HK-2 (cell line): ENCODE results near the gene SLC46A3.
"Not testable (repeated sequence)": the region's sequence is repeated elsewhere in the genome, so short reads cannot be mapped to it uniquely, and the experiment has no call there.

ENCODE experiments used
- DNase-seq: peaks from one replicate; pipeline ENCODE4 v3.0.0-alpha.2; 2018; ENCODE audit not compliant: unreplicated experiment

SLC46A3 gene

DNA sequence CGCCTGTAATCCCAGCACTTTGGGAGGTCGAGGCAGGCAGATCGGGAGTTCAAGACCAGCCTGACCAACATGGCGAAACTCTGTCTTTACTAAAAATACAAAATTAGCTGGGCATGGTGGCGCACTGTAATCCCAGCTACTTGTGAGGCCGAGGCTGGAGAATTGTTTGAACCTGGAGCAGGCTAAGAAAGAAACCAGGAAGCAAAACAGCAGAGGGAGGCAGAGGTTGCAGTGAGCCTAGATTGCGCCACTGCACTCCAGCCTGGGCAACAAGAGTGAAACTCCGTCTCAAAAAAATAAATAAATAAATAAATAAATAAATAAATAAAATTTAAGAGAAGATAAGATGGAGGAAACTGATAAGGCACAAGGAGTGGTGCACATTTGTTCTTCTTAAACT is 35.6 kb downstream of the SLC46A3 start:
- not testable (repeated sequence) for DNase-seq

DNA sequence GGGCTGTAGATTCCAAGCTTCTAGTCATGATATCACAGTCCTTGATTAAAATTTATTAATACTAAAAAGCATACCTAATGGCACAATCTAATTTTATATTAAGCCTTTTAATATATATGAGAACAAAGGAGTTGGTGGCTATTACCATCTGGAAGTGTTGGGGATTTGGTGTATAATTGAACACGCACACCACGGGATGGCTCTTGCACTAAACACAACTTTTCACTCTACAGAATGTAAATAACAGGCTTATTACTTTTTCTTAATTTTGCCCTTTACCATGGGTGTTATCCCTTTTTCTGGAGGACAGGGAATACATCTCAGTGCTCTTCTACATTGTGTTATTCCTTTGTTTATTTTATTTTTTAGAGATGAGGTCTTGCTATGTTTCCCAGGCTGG is 38.2 kb downstream of the SLC46A3 start:
- no peak for DNase-seq

DNA sequence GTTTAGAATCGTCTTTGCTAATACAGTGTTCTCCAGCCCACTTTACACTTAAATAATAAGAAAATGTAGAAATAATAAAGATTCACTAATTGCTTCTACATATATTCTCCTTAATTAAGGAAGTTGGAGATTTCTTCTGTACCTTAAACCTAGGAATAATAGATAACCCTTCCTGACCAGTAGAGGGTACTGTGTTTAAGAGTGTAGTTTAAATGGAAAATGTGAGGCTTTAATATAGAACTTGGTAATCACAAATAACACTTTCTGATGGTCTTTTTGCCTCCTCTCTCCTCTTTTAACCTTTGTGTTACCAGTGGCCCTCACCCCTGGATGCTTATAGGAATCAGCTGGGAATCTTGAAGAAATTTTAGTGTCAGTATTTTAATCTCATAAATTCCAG is 39.1 kb downstream of the SLC46A3 start:
- DNase-seq, result no peak

DNA sequence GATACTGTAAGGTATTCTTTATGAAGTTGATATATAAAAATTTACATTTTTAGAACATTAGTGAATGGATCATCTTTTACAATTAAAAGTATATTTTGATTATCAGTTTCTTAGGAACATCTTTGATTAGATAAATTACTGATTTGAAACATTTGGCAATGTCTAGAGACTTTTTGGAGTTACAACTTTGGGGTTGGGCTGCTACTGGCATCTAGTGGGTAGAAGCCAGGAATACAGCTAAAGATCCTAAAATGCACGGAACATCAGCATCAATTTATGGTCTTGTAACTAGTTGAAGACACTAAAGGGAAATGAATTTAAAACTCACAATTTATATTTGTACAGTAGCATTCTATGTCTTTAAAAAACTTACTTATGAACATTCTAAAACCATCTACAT is 40.0 kb downstream of the SLC46A3 start:
- DNase-seq, result no peak

DNA sequence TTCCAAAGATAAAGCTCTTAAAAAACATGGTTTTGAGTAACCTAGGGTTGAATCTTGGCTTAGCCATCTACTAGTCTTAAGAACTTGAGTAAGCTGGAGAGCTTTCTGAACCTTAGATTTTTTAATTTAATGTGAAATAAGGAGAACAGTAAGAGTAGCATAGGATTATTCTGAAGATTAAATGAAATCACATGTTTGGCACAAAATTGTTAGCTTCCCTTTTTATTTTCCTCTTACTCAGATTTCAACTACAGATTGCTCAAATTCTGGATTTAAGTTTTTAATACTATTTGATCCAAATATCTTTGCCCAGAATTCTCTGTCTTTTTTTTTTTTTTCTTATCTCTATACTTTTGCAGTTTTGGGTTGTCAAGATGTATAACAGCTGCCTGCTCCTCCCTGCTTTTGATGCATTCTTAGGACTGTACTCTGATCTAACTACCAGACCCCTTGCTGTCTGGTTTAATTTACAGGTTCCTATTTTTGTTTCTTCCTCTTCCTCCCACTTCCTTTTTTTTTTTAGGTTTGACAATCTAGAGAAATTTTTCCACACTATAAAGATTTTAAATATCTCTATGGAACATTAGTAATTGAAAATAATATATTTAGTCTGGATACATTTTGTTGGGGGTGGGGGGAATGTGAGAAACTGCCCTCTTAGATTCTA is 47.5 kb downstream of the SLC46A3 start:
- no peak for DNase-seq

DNA sequence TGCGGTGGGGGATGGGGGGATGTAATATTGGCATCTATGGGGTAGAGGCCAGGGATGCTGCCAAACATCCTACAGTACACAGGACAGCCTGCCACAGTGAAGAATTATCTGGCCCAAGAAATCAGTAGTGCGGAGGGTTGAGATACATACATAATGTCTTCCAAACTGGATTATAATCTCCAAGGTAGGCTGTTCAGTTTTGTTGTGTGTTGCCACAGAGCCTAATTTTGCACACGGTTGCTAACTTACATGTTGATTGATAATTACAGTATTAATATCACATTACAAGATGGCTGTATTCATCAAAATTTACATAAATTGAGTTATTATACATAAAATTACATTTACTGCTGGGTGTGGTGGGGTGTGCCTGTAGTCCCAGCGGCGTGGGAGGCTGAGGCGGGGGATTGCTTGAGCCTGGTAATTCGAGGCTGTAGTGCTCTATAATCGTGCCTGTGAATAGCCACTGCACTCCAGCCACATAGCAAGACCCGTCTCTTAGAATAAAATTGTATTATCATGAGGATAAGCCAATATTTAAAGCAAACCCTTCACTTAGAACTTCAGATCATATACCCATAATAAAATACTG is 51.8 kb downstream of the SLC46A3 start:
- no peak for DNase-seq

- no peak for DNase-seq
Measured at GRCh38 chr13:28659621-28659970, 59.2 kb downstream of the SLC46A3 start.

DNA sequence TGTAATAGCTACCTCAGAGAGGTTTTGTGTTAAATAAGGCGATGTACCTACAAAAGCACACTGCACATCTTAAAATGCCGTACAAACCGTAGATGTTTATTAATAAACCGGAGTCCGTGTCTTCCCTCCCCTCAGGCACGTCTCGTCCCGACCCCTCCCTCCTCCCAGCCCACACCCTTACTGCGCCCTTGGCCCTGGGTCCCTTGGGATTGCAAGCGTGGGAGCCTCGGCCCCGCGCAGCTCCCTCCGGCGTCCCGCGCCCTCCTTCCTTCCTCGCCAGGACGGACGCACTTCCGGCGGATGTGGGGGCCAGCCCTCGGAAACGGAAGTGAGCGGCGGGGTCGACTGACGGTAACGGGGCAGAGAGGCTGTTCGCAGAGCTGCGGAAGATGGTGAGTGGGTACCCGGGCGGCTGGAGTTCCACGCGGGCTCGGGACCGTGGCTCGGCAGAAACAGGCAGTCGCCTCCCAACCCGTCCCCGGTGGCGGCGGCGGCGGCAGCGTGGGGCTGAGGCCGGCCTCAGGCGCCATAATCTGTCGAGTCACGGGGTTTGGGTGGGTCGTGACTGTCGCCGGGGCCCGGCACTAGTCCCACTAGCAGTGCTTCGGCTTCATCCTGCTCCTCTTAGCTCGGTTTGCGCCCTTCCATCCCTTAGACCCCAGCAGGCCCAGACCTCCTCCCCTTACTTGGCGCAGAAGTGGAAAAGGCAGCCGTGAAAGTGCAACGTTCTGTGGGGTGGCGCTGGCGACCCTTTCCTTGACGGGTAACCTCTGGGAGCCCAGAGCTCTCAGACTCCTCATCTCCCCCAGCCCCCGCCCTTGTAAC is 59.8 kb downstream of the SLC46A3 start, which contains the start of gene POMP:
POMP (plus strand) TSS at position 335 of the 825 bp plus-strand sequence; CDS start at position 390, 55 bp downstream.
- peak; percentile 81 for DNase-seq

DNA sequence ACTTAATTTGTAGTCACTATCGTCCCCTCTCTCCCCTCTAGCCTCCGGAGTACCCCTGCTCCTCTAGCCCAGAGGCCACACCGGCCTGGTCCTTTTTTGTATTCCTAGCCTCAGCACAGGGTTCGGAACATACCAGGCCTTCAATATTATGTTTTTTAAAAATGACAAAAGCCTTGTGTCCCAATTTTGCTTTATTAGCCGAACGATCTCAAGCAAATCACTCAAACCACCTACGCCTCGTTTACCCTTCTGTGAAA is 60.3 kb downstream of the SLC46A3 start:
- peak; percentile 2 for DNase-seq

DNA sequence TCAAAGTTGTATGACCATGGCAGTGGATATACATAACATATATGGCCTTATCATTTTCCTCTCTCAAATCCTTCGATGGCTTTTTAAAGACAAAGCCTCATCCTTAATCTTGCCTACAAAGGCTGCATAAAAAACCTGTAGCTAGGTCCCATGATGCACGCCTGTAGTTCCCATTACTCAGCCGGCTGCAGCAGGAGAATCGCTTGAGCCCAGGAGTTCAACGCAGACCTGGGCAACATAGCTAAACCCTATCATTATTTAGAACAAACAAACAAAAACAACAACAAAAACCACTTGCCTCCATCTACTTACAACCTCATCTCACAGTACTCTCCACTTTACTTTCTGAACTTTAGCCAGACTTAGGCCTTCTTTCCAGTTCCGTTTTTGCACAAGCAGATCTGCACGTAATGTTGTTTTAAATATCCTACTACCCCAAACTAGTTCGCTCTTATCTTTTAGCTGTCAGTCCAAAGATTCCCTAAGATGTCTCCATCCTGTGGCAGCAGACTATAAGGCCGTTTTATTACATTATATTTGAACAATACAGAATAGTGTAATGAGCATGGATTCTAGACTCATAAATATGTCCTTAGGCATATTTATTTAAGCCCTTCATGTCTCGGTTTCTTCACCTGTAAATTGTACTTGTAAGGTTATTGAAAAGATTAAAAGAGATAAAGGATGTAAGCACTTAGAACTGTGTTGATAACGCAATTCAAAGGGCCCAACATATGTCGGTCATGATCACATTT is 60.8 kb downstream of the SLC46A3 start:
- no peak for DNase-seq

DNA sequence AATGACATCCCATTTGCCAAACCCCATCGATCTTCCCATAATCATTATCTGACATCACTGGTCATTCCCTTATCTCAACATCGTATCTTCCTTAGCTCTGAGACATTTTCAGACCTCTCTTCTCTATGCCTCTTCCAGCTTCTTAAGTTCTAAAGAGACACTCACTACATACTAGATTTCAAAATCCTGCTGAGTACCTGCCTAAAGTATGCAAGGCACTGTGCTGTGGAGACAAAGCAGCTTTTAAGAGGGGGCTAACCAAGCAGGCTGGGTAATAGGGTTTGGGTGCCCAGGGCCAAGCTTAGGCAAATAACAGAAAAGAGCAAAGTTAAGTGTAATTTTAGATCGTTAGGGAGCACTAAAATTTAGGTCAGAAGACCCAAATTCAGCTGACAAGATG is 63.2 kb downstream of the SLC46A3 start:
- DNase-seq, result no peak

- DNase-seq, result no peak
Measured at GRCh38 chr13:28654276-28654675, 64.5 kb downstream of the SLC46A3 start.

- no peak for DNase-seq
Measured at GRCh38 chr13:28653111-28653510, 65.7 kb downstream of the SLC46A3 start.

DNA sequence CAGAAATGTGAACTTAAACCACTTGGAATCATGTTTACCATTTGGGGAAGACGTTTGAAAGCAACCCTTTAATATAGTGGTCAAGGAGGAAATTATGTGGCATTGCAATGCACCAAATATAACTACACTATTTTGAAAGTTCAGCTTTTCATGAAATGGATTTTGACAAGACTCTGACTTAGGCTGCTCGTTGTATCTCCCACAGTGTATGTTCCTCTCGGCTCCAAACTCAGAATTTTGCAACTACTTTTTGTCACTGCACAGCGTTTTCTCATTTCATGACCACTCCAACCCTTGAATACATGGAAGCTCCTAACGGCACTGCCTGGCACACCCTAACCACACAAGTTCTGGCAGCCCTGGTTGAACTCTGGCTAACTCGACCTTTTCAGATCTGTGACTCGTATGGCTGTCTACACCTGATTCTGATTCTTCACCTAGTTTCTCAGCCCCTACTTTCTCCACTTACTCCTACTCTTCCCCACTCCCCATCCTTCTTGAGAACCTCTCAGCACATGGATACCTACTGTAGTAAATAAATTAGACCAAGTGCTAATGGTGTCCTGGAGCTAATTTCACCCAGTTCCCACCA is 66.9 kb downstream of the SLC46A3 start:
- no peak for DNase-seq

- no peak for DNase-seq
Measured at GRCh38 chr13:28650284-28650683, 68.5 kb downstream of the SLC46A3 start.
